ENCODE measurements around the gene SENP8.

Gene SENP8

DNA sequence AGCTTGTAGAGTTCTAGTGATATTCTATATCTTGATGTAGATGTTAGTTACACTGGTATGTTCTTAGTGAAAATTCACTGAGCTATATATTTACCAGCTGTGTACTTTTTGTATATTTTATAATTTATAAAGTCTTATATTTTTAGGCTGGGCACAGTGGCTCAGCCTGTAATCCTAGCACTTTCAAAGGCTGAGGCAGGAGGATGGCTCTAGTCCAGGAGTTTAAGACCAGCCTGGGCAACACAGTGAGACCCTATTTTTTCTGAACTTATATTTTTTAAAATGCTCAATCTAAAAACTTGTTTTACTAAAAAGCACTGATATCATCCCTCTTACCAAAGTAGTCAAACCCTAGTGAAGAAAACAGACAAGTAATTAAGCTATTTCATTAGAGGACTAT lies 5.4 kb upstream of the SENP8 start:
- Histone ChIP-seq H3K27me3 (ENCODE audit: control insufficient read depth in 1 of 2, insufficient read depth in 1 of 2, low read length in 2 of 2) (no peaks in the 10 kb centered on the region), H3K18ac (ENCODE audit: low read depth in 1 of 2, low read length in 2 of 2) (no peak overlapping the region), H3K4ac (ENCODE audit: low read depth in 1 of 2, low read length in 2 of 2) (no peak overlapping the region), H3K4me3 (ENCODE audit: insufficient read depth in 1 of 2, low read depth in 1 of 2, low read length in 2 of 2) (no peak overlapping the region), H3K27ac (ENCODE audit: low read length, poor library complexity, severe bottlenecking) (no peak overlapping the region), H3K9ac (ENCODE audit: low read length) (peak overlapping the region; percentile 36), H3K4me2 (ENCODE audit: low read length, poor library complexity, severe bottlenecking) (no peak overlapping the region), H3K23ac (ENCODE audit: low read length in 2 of 2) (no peak overlapping the region), H3K79me1 (replicated peaks; ENCODE audit: low read length, poor library complexity, severe bottlenecking) (peaks cover 8% of the 10 kb centered on the region), H2BK12ac (ENCODE audit: low read length in 2 of 2) (no peak overlapping the region), H2BK5ac (ENCODE audit: low read depth, low read length, poor library complexity, severe bottlenecking) (no peak overlapping the region), H3K14ac (ENCODE audit: low read length in 2 of 2) (no peak overlapping the region), H2BK120ac (ENCODE audit: low read depth, low read length) (no peak overlapping the region), H2BK15ac (ENCODE audit: low read depth, poor library complexity, severe bottlenecking) (no peak overlapping the region), H3K9me3 (ENCODE audit: control insufficient read depth, low read length) (no peaks in the 10 kb centered on the region), H2AK5ac (ENCODE audit: low read length, severe bottlenecking) (no peak overlapping the region), H3K4me1 (ENCODE audit: control insufficient read depth, insufficient read depth, low read depth, low read length) (no peaks in the 10 kb centered on the region), H4K91ac (ENCODE audit: low read length) (no peak overlapping the region), H2AFZ (ENCODE audit: low read depth, low read length) (no peak overlapping the region), H3K36me3 (ENCODE audit: control insufficient read depth in 1 of 2, insufficient read depth in 2 of 2, low read depth in 1 of 2, low read length in 2 of 2) (no peaks in the 10 kb centered on the region), H4K8ac (ENCODE audit: low read length) (no peak overlapping the region)
- no peak for DNase-seq

- H2BK15ac ChIP-seq (ENCODE audit: low read depth, poor library complexity, severe bottlenecking): no peak overlapping the region
- peaks cover 8% of the 10 kb centered on the region for H3K79me1 ChIP-seq (replicated peaks; ENCODE audit: low read length, poor library complexity, severe bottlenecking)
- no peak overlapping the region for H2AFZ ChIP-seq (ENCODE audit: low read depth, low read length)
- H2BK12ac ChIP-seq (ENCODE audit: low read length in 2 of 2): no peak overlapping the region
- no peak overlapping the region for H3K27ac ChIP-seq (ENCODE audit: low read length, poor library complexity, severe bottlenecking)
- WGBS: 91% methylated on average over 4 of the region's 4 CpGs
- H3K4me1 ChIP-seq (ENCODE audit: control insufficient read depth, insufficient read depth, low read depth, low read length): no peaks in the 10 kb centered on the region
- no peak for DNase-seq
- H3K4me2 ChIP-seq (ENCODE audit: low read length, poor library complexity, severe bottlenecking): no peak overlapping the region
- no peaks in the 10 kb centered on the region for H3K9me3 ChIP-seq (ENCODE audit: control insufficient read depth, low read length)
- no peaks in the 10 kb centered on the region for H3K36me3 ChIP-seq (ENCODE audit: control insufficient read depth in 1 of 2, insufficient read depth in 2 of 2, low read depth in 1 of 2, low read length in 2 of 2)
- H3K4me3 ChIP-seq (ENCODE audit: insufficient read depth in 1 of 2, low read depth in 1 of 2, low read length in 2 of 2): no peak overlapping the region
- peak overlapping the region; percentile 36 for H3K9ac ChIP-seq (ENCODE audit: low read length)
- H4K91ac ChIP-seq (ENCODE audit: low read length): no peak overlapping the region
- H3K14ac ChIP-seq (ENCODE audit: low read length in 2 of 2): no peak overlapping the region
- no peak overlapping the region for H2BK120ac ChIP-seq (ENCODE audit: low read depth, low read length)
- no peak overlapping the region for H3K23ac ChIP-seq (ENCODE audit: low read length in 2 of 2)
- no peak overlapping the region for H3K4ac ChIP-seq (ENCODE audit: low read depth in 1 of 2, low read length in 2 of 2)
- H2AK5ac ChIP-seq (ENCODE audit: low read length, severe bottlenecking): no peak overlapping the region
- no peak overlapping the region for H3K18ac ChIP-seq (ENCODE audit: low read depth in 1 of 2, low read length in 2 of 2)
- H2BK5ac ChIP-seq (ENCODE audit: low read depth, low read length, poor library complexity, severe bottlenecking): no peak overlapping the region
- no peak overlapping the region for H4K8ac ChIP-seq (ENCODE audit: low read length)
- no peaks in the 10 kb centered on the region for H3K27me3 ChIP-seq (ENCODE audit: control insufficient read depth in 1 of 2, insufficient read depth in 1 of 2, low read length in 2 of 2)
Measured at GRCh38 chr15:72113347-72114031, 4.7 kb upstream of the SENP8 start.

DNA sequence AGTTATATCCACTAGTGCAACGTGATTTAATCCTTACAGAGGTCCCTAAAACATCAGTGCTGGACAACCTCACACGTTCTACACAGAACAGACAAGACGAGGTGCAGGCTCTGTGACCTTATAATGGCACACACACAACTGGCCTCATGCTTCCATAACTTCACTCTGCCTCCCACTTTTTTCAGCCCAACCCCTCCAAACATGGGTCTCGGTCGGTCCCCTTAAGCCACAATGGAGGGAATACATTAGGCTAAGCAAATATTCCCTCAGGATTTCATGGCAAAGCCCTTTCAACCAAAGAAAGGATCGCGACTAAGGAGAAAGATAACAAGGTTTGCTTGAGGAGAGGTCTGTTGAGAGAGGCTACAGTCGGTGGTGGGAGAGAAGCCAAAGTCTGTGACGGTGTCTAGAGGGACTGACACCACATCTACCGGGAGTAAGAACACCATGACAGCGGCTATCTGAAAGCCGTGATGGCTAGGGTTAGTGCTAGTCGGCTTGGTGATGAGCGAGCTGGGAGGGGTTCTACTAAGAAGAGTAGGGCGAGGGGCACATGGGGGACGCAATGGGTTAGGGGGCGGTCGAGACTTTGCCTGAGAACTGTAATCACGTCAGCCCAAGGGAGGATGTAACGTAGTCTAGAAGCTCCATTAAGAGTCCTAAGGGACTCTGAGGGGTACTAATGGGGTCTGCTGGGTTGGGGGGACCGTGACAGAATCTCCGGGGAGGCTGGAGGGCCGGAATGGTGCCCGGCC lies 1.3 kb upstream of the SENP8 start:
- Histone ChIP-seq H3K14ac (ENCODE audit: low read length in 2 of 2) (no peak overlapping the region), H3K9me3 (ENCODE audit: control insufficient read depth, low read length) (no peaks in the 10 kb centered on the region), H4K91ac (ENCODE audit: low read length) (no peak overlapping the region), H2BK5ac (ENCODE audit: low read depth, low read length, poor library complexity, severe bottlenecking) (peak overlapping the region; percentile 10), H3K4me2 (ENCODE audit: low read length, poor library complexity, severe bottlenecking) (peak overlapping the region; percentile 83), H2BK120ac (ENCODE audit: low read depth, low read length) (no peak overlapping the region), H3K4me3 (ENCODE audit: insufficient read depth in 1 of 2, low read depth in 1 of 2, low read length in 2 of 2) (peak overlapping the region; percentile 93 to 97), H2AK5ac (ENCODE audit: low read length, severe bottlenecking) (no peak overlapping the region), H2BK12ac (ENCODE audit: low read length in 2 of 2) (no peak overlapping the region), H3K36me3 (ENCODE audit: control insufficient read depth in 1 of 2, insufficient read depth in 2 of 2, low read depth in 1 of 2, low read length in 2 of 2) (no peaks in the 10 kb centered on the region), H3K9ac (ENCODE audit: low read length) (peak overlapping the region; percentile 92), H3K23ac (ENCODE audit: low read length in 2 of 2) (no peak overlapping the region), H2BK15ac (ENCODE audit: low read depth, poor library complexity, severe bottlenecking) (no peak overlapping the region), H3K27me3 (ENCODE audit: control insufficient read depth in 1 of 2, insufficient read depth in 1 of 2, low read length in 2 of 2) (no peaks in the 10 kb centered on the region), H2AFZ (ENCODE audit: low read depth, low read length) (peak overlapping the region; percentile 20), H3K79me1 (replicated peaks; ENCODE audit: low read length, poor library complexity, severe bottlenecking) (peaks cover 16% of the 10 kb centered on the region), H3K4ac (ENCODE audit: low read depth in 1 of 2, low read length in 2 of 2) (peak overlapping the region in 1 of 2 experiments; percentile 17), H4K8ac (ENCODE audit: low read length) (no peak overlapping the region), H3K4me1 (ENCODE audit: control insufficient read depth, insufficient read depth, low read depth, low read length) (no peaks in the 10 kb centered on the region), H3K18ac (ENCODE audit: low read depth in 1 of 2, low read length in 2 of 2) (peak overlapping the region; percentile 6 to 58), H3K27ac (ENCODE audit: low read length, poor library complexity, severe bottlenecking) (peak overlapping the region; percentile 62)
- 2% methylated on average over 24 of the region's 24 CpGs for WGBS
- no peak for DNase-seq

- Histone ChIP-seq H2BK120ac (ENCODE audit: low read depth, low read length) (peak overlapping the region; percentile 75), H2BK5ac (ENCODE audit: low read depth, low read length, poor library complexity, severe bottlenecking) (peak overlapping the region; percentile 61), H3K36me3 (ENCODE audit: control insufficient read depth in 1 of 2, insufficient read depth in 2 of 2, low read depth in 1 of 2, low read length in 2 of 2) (no peaks in the 10 kb centered on the region), H2BK15ac (ENCODE audit: low read depth, poor library complexity, severe bottlenecking) (peak overlapping the region; percentile 87), H3K79me1 (replicated peaks; ENCODE audit: low read length, poor library complexity, severe bottlenecking) (peaks cover 14% of the 10 kb centered on the region), H4K8ac (ENCODE audit: low read length) (peak overlapping the region; percentile 90), H3K27me3 (ENCODE audit: control insufficient read depth in 1 of 2, insufficient read depth in 1 of 2, low read length in 2 of 2) (no peaks in the 10 kb centered on the region), H3K9ac (ENCODE audit: low read length) (peak overlapping the region; percentile 92), H2BK12ac (ENCODE audit: low read length in 2 of 2) (peak overlapping the region; percentile 57 to 96), H3K18ac (ENCODE audit: low read depth in 1 of 2, low read length in 2 of 2) (peak overlapping the region; percentile 68 to 100), H3K4me1 (ENCODE audit: control insufficient read depth, insufficient read depth, low read depth, low read length) (no peaks in the 10 kb centered on the region), H2AK5ac (ENCODE audit: low read length, severe bottlenecking) (no peak overlapping the region), H3K4me3 (ENCODE audit: insufficient read depth in 1 of 2, low read depth in 1 of 2, low read length in 2 of 2) (peak overlapping the region; percentile 93 to 97), H3K9me3 (ENCODE audit: control insufficient read depth, low read length) (no peaks in the 10 kb centered on the region), H3K23ac (ENCODE audit: low read length in 2 of 2) (peak overlapping the region in 1 of 2 experiments; percentile 80), H4K91ac (ENCODE audit: low read length) (peak overlapping the region; percentile 87), H3K4me2 (ENCODE audit: low read length, poor library complexity, severe bottlenecking) (peak overlapping the region; percentile 83), H3K4ac (ENCODE audit: low read depth in 1 of 2, low read length in 2 of 2) (peak overlapping the region in 1 of 2 experiments; percentile 56), H2AFZ (ENCODE audit: low read depth, low read length) (peak overlapping the region; percentile 96), H3K27ac (ENCODE audit: low read length, poor library complexity, severe bottlenecking) (peak overlapping the region; percentile 63), H3K14ac (ENCODE audit: low read length in 2 of 2) (peak overlapping the region in 1 of 2 experiments; percentile 100)
- DNase-seq: peak; percentile 90
- WGBS: under 1% methylated on average over 45 of the region's 59 CpGs
Measured at GRCh38 chr15:72117486-72118016, 652 bp upstream of the SENP8 start.
